ENCODE measurements around the gene EDRF1. TPM values are rescaled to one million over a fixed set of nuclear protein-coding genes. Genes with fewer than 3 reads are reported as not detected.

The EDRF1 gene, protein sequence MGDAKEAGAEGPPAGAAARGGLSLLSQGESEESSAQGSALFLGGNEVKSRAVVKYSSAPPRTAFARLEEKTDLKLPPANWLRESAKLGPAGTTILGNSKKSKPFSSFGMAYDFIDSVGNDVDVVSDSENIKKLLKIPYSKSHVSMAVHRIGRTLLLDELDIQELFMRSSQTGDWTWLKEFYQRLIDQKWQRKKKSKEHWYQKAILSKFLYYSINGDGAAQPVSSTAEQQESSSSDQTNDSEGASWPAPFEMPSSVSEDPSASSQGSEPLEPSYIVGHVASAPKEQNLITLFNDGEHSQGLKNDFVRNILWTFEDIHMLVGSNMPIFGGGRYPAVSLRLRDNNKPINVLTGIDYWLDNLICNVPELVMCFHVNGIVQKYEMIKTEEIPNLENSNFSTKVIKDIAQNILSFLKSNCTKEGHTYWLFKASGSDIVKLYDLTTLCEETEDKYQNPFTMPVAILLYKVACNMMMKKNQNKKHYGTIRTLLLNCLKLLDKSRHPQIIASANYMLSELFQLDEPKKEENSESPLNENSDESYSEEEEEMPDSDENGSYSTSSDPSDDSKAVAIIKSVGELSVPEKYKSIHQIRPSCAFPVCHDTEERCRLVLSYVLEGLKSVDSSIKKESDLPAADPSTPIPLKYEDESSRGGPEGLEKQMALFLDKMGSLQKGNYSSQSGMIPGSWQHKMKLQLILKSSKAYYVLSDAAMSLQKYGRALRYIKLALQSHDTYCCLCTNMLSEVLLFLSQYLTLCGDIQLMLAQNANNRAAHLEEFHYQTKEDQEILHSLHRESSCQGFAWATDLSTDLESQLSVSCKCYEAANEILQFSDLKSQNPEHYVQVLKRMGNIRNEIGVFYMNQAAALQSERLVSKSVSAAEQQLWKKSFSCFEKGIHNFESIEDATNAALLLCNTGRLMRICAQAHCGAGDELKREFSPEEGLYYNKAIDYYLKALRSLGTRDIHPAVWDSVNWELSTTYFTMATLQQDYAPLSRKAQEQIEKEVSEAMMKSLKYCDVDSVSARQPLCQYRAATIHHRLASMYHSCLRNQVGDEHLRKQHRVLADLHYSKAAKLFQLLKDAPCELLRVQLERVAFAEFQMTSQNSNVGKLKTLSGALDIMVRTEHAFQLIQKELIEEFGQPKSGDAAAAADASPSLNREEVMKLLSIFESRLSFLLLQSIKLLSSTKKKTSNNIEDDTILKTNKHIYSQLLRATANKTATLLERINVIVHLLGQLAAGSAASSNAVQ
- total RNA-seq (10 to 100 TPM; 93.1 to 95.1 TPM), polyA plus RNA-seq (ENCODE audit: insufficient read depth, low read depth, low replicate concordance) (66.7 TPM)
- long read RNA-seq, donor 1, full-length matches to known transcripts = 4 of 11 reads
- long read RNA-seq, donor 1, partial matches to known transcripts = 7 of 11 reads
- long read RNA-seq, donor 1, other reads (novel, unspliced or antisense) = 0 of 11 reads
- long read RNA-seq, donor 2, partial matches to known transcripts = 0 of 1 reads
- long read RNA-seq, donor 2, other reads (novel, unspliced or antisense) = 0 of 1 reads

- peaks cover 15% of the 10 kb centered on the region for H3K4me1 ChIP-seq
- no peak for TF ChIP-seq POLR2A (IDR thresholded peaks at IDR 0.05)
- TF ChIP-seq, protein P1, sequence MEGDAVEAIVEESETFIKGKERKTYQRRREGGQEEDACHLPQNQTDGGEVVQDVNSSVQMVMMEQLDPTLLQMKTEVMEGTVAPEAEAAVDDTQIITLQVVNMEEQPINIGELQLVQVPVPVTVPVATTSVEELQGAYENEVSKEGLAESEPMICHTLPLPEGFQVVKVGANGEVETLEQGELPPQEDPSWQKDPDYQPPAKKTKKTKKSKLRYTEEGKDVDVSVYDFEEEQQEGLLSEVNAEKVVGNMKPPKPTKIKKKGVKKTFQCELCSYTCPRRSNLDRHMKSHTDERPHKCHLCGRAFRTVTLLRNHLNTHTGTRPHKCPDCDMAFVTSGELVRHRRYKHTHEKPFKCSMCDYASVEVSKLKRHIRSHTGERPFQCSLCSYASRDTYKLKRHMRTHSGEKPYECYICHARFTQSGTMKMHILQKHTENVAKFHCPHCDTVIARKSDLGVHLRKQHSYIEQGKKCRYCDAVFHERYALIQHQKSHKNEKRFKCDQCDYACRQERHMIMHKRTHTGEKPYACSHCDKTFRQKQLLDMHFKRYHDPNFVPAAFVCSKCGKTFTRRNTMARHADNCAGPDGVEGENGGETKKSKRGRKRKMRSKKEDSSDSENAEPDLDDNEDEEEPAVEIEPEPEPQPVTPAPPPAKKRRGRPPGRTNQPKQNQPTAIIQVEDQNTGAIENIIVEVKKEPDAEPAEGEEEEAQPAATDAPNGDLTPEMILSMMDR (IDR thresholded peaks at IDR 0.05) = peak in 1 of 3 experiments; percentile 5
- H3K9me3 ChIP-seq = no peaks in the 10 kb centered on the region
- intact Hi-C loops (cut with DNase I; ENCODE audit: low total_unique reads) = no loop called here
- no peaks in the 10 kb centered on the region for H3K27me3 ChIP-seq
- peak within 1 kb of the TSS; percentile 80 to 98 for H3K4me3 ChIP-seq
- 0 to 1% methylated on average over 22 to 66 of the region's 72 CpGs for WGBS, 2 donors
- no peaks in the 10 kb centered on the region for H3K36me3 ChIP-seq (ENCODE audit: low read depth, missing control alignments)
- peak; percentile 99 for DNase-seq
- peak within 1 kb of the TSS; percentile 89 to 94 for H3K27ac ChIP-seq
Measured at GRCh38 chr10:125719173-125720001, at the start of gene EDRF1. TSS of gene EDRF1 (plus strand) at chr10:125719709. CDS start at chr10:125719808, 99 bp downstream.

GRCh38 chr10:125672884-125673283, 46.6 kb upstream of the EDRF1 start:
- 81 to 85% methylated on average over 1 of the region's 1 CpG for WGBS, 2 donors
- intact Hi-C loops (cut with DNase I; ENCODE audit: low total_unique reads) = no loop called here
- H3K9me3 ChIP-seq = no peaks in the 10 kb centered on the region

DNA sequence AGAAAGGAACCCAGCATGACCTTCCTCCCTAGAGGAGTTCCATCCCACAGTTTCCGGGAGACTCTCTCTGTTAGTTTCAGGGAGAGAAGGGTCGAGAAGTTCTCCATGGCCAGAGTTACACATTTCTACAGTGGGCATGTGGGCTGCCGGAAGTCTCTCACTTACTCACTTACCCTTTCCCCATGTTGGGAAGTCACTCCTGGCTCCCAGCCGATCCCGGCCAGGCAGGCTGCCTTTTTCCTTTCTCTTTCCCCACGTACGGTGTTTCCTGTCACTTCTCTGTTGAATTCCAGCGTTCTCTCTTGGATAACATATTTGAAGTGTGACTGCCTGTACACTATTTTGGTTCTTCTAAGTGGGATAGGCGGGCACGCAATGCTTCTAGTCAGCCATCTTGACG, 40.1 kb upstream of the EDRF1 start:
- Histone ChIP-seq H3K27me3 (no peaks in the 10 kb centered on the region), H3K4me3 (no peak overlapping the region), H3K9me3 (no peaks in the 10 kb centered on the region), H3K27ac (no peak overlapping the region), H3K36me3 (ENCODE audit: low read depth, missing control alignments) (no peaks in the 10 kb centered on the region), H3K4me1 (no peaks in the 10 kb centered on the region)
- no peak for TF ChIP-seq POLR2A (IDR thresholded peaks at IDR 0.05)
- TF ChIP-seq, protein P1 (IDR thresholded peaks at IDR 0.05) = no peak
- WGBS, 2 donors = 56 to 59% methylated on average over 10 to 11 of the region's 11 CpGs
- DNase-seq = no peak
- intact Hi-C loops (cut with DNase I; ENCODE audit: low total_unique reads) = no loop called here

More at GRCh38 chr10:125672884-125673283, 46.6 kb upstream of the EDRF1 start:
- no peak overlapping the region for H3K4me3 ChIP-seq
- no peaks in the 10 kb centered on the region for H3K27me3 ChIP-seq
- no peak overlapping the region for H3K27ac ChIP-seq
- TF ChIP-seq, protein P1 (IDR thresholded peaks at IDR 0.05) = no peak
- no peak for TF ChIP-seq POLR2A (IDR thresholded peaks at IDR 0.05)
- no peaks in the 10 kb centered on the region for H3K36me3 ChIP-seq (ENCODE audit: low read depth, missing control alignments)
- DNase-seq = no peak
- no peaks in the 10 kb centered on the region for H3K4me1 ChIP-seq

- 77 to 86% methylated on average over 3 of the region's 3 CpGs for WGBS, 2 donors
Measured at GRCh38 chr10:125683063-125683462, 36.4 kb upstream of the EDRF1 start, which contains the start of gene TEX36. TSS of gene TEX36 (minus strand) at chr10:125683163. CDS start at chr10:125682989, 174 bp downstream.

More at GRCh38 chr10:125683063-125683462, 36.4 kb upstream of the EDRF1 start, which contains the start of gene TEX36:
- DNase-seq = no peak
- Histone ChIP-seq H3K4me1 (no peaks in the 10 kb centered on the region), H3K27me3 (no peaks in the 10 kb centered on the region), H3K9me3 (no peaks in the 10 kb centered on the region), H3K27ac (no peak within 1 kb of the TSS), H3K4me3 (no peak within 1 kb of the TSS), H3K36me3 (ENCODE audit: low read depth, missing control alignments) (no peaks in the 10 kb centered on the region)
- TF ChIP-seq, protein P1 (IDR thresholded peaks at IDR 0.05) = no peak
- no peak for TF ChIP-seq POLR2A (IDR thresholded peaks at IDR 0.05)
- intact Hi-C loops (cut with DNase I; ENCODE audit: low total_unique reads) = no loop called here

Data from testis (tissue), 5 donors.